ENCODE data around the gene HIPK1.
"Not testable (repeated sequence)": the region's sequence is repeated elsewhere in the genome, so short reads cannot be mapped to it uniquely, and the experiment has no call there.

HIPK1 gene

DNA sequence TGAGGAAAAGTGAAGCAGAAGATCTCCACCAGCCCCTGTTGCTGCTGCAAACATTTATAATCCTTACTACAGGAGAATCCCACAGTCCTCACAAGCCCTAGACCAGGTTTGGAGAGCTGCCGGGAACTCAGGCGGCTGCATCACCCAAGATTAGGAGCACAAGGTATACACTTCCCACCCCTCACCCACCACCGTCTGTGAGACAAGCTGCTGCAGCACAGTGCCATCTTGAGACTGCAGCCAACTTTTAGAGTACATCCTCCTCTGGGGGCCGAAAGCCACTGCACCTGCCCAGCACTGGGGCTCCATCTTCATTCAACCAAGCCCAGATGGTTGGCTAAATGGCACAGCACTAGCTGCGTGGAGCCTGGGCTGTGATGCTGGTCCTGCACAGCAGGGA, 63.9 kb downstream of the HIPK1 start:
- H3K4me1 Mint-ChIP-seq (ENCODE audit: low read depth) = peaks cover 2% of the 10 kb centered on the region
- DNase-seq = no peak
- H3K9me3 Mint-ChIP-seq = peaks cover 18% of the 10 kb centered on the region
- peaks cover 2% of the 10 kb centered on the region for H3K27me3 Mint-ChIP-seq
- no peak overlapping the region for H3K4me3 Mint-ChIP-seq
- peaks cover 9% of the 10 kb centered on the region for H3K36me3 Mint-ChIP-seq (ENCODE audit: low read depth)
- no peak overlapping the region for H3K27ac Mint-ChIP-seq

DNA sequence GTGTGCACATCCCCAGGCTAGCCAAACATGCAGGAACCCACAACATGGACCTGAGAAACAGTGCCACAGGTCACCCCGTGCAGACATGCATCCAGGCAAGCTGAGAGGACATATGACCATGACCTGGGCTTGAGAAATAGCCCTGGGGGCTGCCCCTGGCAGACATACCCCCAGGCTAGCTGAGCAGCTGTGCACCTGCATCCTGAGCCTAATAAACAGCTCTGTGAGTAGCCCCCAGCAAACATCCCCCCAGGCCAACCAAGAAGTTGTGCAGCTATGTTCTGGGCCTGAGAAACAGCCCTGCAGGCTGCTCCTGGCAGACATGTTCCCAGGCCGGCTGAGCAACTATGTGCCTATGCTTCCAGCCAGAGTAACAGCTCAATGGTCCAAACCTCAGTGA, 64.6 kb downstream of the HIPK1 start:
- H3K4me1 Mint-ChIP-seq (ENCODE audit: low read depth) = peaks cover 4% of the 10 kb centered on the region
- peaks cover 18% of the 10 kb centered on the region for H3K9me3 Mint-ChIP-seq
- no peak overlapping the region for H3K4me3 Mint-ChIP-seq
- H3K27ac Mint-ChIP-seq = no peak overlapping the region
- peaks cover 9% of the 10 kb centered on the region for H3K36me3 Mint-ChIP-seq (ENCODE audit: low read depth)
- peaks cover 2% of the 10 kb centered on the region for H3K27me3 Mint-ChIP-seq
- DNase-seq = no peak

DNA sequence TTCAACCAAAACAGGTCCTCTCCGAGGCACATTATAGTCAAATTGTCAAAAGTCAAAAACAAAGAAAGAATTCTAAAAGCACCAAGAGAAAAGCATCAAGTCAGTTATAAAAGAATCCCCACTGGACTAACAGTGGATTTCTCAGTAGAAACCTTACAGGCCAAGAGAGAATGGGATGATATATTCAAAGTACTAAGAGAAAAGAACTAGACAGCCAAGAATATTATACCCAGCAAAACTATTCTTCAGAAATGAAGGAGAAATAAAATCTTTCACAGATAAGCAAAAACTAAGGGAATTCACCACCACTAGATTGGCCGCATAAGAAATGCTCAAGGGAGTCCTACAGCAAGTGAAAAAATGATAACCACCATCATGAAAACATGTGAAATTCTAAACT, 66.3 kb downstream of the HIPK1 start:
- H3K27ac Mint-ChIP-seq = no peak overlapping the region
- no peaks in the 10 kb centered on the region for H3K27me3 Mint-ChIP-seq

DNA sequence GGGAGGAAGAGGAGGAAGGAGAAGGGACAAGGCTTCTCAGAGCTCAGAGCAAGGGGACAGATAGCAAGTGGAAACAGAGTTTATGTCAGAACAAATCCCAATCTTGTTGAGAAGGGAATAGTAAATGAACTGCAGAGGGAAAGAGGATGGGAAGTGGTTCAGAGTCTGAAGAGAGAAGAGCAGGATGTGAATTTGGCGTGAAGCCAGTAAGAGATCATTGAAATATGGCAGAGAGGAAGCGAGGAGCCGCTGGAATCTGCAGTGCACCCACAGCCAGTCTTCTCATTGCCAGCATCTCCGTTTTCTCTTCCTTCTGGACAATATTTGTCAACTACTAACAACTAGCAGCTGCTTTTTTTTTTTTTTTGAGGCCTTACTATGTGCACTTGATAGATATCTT, 69.2 kb downstream of the HIPK1 start:
- H3K4me3 Mint-ChIP-seq = no peak overlapping the region
- DNase-seq = no peak
- peaks cover 2% of the 10 kb centered on the region for H3K4me1 Mint-ChIP-seq (ENCODE audit: low read depth)
- H3K27ac Mint-ChIP-seq = no peak overlapping the region
- H3K9me3 Mint-ChIP-seq = peaks cover 18% of the 10 kb centered on the region
- H3K36me3 Mint-ChIP-seq (ENCODE audit: low read depth) = peaks cover 9% of the 10 kb centered on the region
- no peaks in the 10 kb centered on the region for H3K27me3 Mint-ChIP-seq

More for the DNA sequence above, 66.3 kb downstream of the HIPK1 start:
- Mint-ChIP-seq H3K4me1 (ENCODE audit: low read depth) (peaks cover 2% of the 10 kb centered on the region), H3K36me3 (ENCODE audit: low read depth) (peaks cover 9% of the 10 kb centered on the region), H3K9me3 (peaks cover 18% of the 10 kb centered on the region), H3K4me3 (no peak overlapping the region)
- DNase-seq = no peak

DNA sequence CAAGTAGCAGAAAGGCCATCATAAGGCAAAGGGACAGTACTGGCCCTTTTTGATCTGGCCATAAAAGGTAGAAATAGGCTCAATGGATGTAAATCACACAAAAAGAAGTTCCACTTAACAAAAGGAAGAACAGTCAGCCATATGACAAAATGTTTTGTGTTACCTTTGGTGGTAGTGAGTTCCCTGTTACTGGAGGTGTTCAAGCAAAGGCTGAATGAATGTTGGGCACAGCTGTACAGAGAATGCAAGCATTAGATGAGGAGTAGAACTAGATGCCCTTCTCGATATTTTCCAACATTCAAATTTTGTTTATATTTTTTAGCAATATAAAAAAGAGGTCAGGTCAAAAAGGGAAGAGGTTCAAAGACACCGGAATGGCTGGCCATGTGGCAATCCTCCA, 70.1 kb downstream of the HIPK1 start:
- H3K4me1 Mint-ChIP-seq (ENCODE audit: low read depth) = peaks cover 2% of the 10 kb centered on the region
- H3K9me3 Mint-ChIP-seq = peaks cover 14% of the 10 kb centered on the region
- H3K27ac Mint-ChIP-seq = no peak overlapping the region
- H3K27me3 Mint-ChIP-seq = peaks cover 1% of the 10 kb centered on the region
- H3K36me3 Mint-ChIP-seq (ENCODE audit: low read depth) = peaks cover 8% of the 10 kb centered on the region
- no peak for DNase-seq
- no peak overlapping the region for H3K4me3 Mint-ChIP-seq

GRCh38 chr1:113999799-114000198, 70.7 kb downstream of the HIPK1 start:
- no peak overlapping the region for H3K27ac Mint-ChIP-seq
- peaks cover 2% of the 10 kb centered on the region for H3K27me3 Mint-ChIP-seq
- no peak overlapping the region for H3K4me3 Mint-ChIP-seq
- peaks cover 4% of the 10 kb centered on the region for H3K36me3 Mint-ChIP-seq (ENCODE audit: low read depth)
- DNase-seq = no peak
- peaks cover 2% of the 10 kb centered on the region for H3K4me1 Mint-ChIP-seq (ENCODE audit: low read depth)
- peaks cover 9% of the 10 kb centered on the region for H3K9me3 Mint-ChIP-seq

- H3K4me1 Mint-ChIP-seq (ENCODE audit: low read depth) = peaks cover 2% of the 10 kb centered on the region
- no peak overlapping the region for H3K4me3 Mint-ChIP-seq
- DNase-seq = no peak
- H3K9me3 Mint-ChIP-seq = peaks cover 5% of the 10 kb centered on the region
- H3K27me3 Mint-ChIP-seq = peaks cover 2% of the 10 kb centered on the region
- H3K27ac Mint-ChIP-seq = no peak overlapping the region
- H3K36me3 Mint-ChIP-seq (ENCODE audit: low read depth) = no peaks in the 10 kb centered on the region
These were observed 71.3 kb downstream of the HIPK1 start for GRCh38 chr1:114000406-114000805.

GRCh38 chr1:114002492-114003239, 73.5 kb downstream of the HIPK1 start:
- Mint-ChIP-seq H3K36me3 (ENCODE audit: low read depth) (no peaks in the 10 kb centered on the region), H3K4me1 (ENCODE audit: low read depth) (peaks cover 2% of the 10 kb centered on the region), H3K27me3 (peaks cover 2% of the 10 kb centered on the region), H3K27ac (no peak overlapping the region), H3K4me3 (no peak overlapping the region), H3K9me3 (no peaks in the 10 kb centered on the region)
- no peak for DNase-seq

DNA sequence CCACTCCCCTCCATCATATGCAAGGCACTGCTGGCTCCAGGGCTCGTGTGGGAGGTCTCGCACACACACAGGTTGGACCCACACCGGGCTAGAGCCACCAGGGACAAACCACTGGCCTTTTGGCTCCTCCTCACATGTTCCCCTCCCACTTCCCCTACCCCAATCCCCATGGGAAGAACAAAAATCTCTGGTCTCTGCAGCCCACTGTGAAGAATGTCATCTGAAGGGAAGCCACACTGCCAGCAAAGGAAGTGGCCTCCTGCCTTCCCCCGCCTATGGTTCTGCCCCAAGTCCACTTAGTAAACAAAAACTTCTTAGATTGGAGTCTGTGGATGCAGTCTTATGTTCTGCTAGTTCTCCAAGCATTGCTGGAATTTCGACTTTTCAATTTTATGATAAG, 74.3 kb downstream of the HIPK1 start:
- Mint-ChIP-seq H3K36me3 (ENCODE audit: low read depth) (no peaks in the 10 kb centered on the region), H3K4me3 (no peak overlapping the region), H3K27me3 (peaks cover 2% of the 10 kb centered on the region), H3K27ac (no peak overlapping the region), H3K4me1 (ENCODE audit: low read depth) (no peaks in the 10 kb centered on the region), H3K9me3 (no peaks in the 10 kb centered on the region)
- no peak for DNase-seq

DNA sequence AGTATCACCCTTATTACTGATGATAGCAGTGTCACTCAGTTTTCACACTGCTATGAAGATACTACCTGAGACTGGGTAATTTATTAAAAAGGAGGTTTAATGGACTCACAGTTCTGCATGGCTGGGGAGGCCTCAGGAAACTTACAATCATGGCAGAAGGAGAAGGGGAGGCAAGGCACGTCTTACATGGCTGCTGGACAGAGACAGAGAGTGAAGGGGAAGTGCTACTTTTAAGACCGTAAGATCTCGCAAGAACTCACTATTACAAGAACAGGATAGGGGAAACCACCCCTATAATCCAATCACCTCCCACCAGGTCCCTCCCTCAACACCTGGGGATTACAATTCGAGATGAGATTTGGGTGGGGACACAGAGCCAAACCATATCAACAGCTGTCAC, 77.7 kb downstream of the HIPK1 start:
- not testable (repeated sequence) for H3K36me3 Mint-ChIP-seq (ENCODE audit: low read depth); H3K4me1 Mint-ChIP-seq (ENCODE audit: low read depth); H3K4me3 Mint-ChIP-seq; DNase-seq; H3K9me3 Mint-ChIP-seq; H3K27me3 Mint-ChIP-seq; H3K27ac Mint-ChIP-seq

GRCh38 chr1:114008480-114008941, 79.4 kb downstream of the HIPK1 start:
- H3K4me3 Mint-ChIP-seq = no peak overlapping the region
- peaks cover 2% of the 10 kb centered on the region for H3K4me1 Mint-ChIP-seq (ENCODE audit: low read depth)
- peaks cover 2% of the 10 kb centered on the region for H3K27me3 Mint-ChIP-seq
- H3K36me3 Mint-ChIP-seq (ENCODE audit: low read depth) = no peaks in the 10 kb centered on the region
- no peak overlapping the region for H3K27ac Mint-ChIP-seq
- no peak for DNase-seq
- no peaks in the 10 kb centered on the region for H3K9me3 Mint-ChIP-seq

DNA sequence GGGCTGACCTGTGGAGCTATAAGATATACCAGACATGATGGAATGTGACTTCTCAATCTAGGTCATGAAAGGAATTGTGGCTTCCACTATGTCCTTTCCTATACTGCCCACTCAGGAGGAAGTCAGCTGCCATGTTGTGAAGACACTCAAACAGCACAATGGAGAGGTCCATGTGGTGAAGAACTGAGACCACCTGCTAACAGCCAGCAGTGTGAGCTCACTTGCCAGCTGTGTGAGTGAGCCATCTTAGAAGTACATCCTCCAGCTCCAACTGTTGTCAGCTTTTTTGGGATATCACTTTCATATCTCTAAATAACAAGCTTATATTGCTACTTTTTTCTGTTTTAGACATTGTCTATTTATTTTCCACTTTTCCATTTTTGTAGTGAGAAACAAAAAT, 79.9 kb downstream of the HIPK1 start:
- Mint-ChIP-seq H3K36me3 (ENCODE audit: low read depth) (no peaks in the 10 kb centered on the region), H3K4me1 (ENCODE audit: low read depth) (peaks cover 2% of the 10 kb centered on the region), H3K27ac (no peak overlapping the region), H3K9me3 (no peaks in the 10 kb centered on the region), H3K4me3 (no peak overlapping the region), H3K27me3 (peaks cover 2% of the 10 kb centered on the region)
- no peak for DNase-seq

DNA sequence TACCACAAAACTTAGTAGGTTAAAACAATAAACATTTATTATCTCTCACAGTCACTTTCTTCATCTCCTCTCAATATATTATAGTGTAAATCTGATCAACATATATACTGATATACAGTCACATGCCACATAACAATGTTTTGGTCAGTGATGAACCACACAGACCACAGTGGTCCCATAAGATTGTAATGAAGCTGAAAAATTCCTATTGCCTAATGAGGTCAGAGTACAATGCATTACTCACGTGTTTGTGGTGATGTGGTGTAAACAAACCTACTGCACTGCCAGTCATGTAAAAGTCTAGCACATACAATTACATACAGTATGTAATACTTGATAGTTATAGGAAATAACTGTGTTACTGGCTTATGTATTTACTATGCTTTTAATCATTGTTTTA, 80.3 kb downstream of the HIPK1 start:
- Mint-ChIP-seq H3K36me3 (ENCODE audit: low read depth) (no peaks in the 10 kb centered on the region), H3K4me1 (ENCODE audit: low read depth) (peaks cover 2% of the 10 kb centered on the region), H3K9me3 (no peaks in the 10 kb centered on the region), H3K27me3 (no peaks in the 10 kb centered on the region), H3K4me3 (no peak overlapping the region), H3K27ac (no peak overlapping the region)
- no peak for DNase-seq

- H3K4me3 Mint-ChIP-seq = no peak overlapping the region
- no peaks in the 10 kb centered on the region for H3K9me3 Mint-ChIP-seq
- H3K27ac Mint-ChIP-seq = no peak overlapping the region
- no peak for DNase-seq
- no peaks in the 10 kb centered on the region for H3K36me3 Mint-ChIP-seq (ENCODE audit: low read depth)
- H3K4me1 Mint-ChIP-seq (ENCODE audit: low read depth) = peaks cover 2% of the 10 kb centered on the region
- peaks cover 3% of the 10 kb centered on the region for H3K27me3 Mint-ChIP-seq
These were observed 81.5 kb downstream of the HIPK1 start for GRCh38 chr1:114010433-114011184.

DNA sequence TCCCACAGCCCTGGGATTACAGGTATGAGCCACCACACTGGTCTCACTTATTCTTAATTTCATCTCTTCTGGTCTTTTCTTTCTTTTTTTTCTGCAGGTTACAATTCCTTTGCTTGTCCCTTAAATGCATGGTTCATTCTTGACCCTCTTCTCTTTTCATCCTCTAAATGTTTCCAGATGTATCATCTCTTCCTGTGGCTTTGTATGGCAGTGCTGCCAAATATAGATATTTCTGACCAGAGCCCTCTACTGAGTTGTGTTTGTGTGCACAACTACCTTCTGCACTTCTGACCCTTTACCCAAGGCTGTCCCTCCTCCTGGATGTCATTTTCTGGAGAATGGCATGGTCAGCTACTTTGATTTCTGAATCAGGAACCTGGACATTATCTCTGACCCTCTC, 82.7 kb downstream of the HIPK1 start:
- DNase-seq = no peak
- no peak overlapping the region for H3K27ac Mint-ChIP-seq
- H3K27me3 Mint-ChIP-seq = peaks cover 6% of the 10 kb centered on the region
- no peak overlapping the region for H3K4me3 Mint-ChIP-seq
- no peaks in the 10 kb centered on the region for H3K36me3 Mint-ChIP-seq (ENCODE audit: low read depth)
- H3K9me3 Mint-ChIP-seq = no peaks in the 10 kb centered on the region
- peaks cover 2% of the 10 kb centered on the region for H3K4me1 Mint-ChIP-seq (ENCODE audit: low read depth)
